ENCODE results near the gene DOK5.

- TF ChIP-seq SIN3A (conservative IDR thresholded peaks at IDR 0.05 in 1 of 2, IDR thresholded peaks at IDR 0.05 in 1 of 2; ENCODE audit: low read depth in 1 of 2, low read length in 2 of 2) (no peak), MAFK (IDR thresholded peaks at IDR 0.05; ENCODE audit: low read depth, low read length) (no peak), POLR2AphosphoS5 (IDR thresholded peaks at IDR 0.05; ENCODE audit: low read depth, low read length) (no peak), CTCF (IDR thresholded peaks at IDR 0.05; ENCODE audit: control extremely low read depth in 1 of 3, insufficient read depth in 1 of 3, low read depth in 1 of 3, low read length in 3 of 3) (no peak), ATF2 (IDR thresholded peaks at IDR 0.05; ENCODE audit: low read length) (no peak), HDAC6 (IDR thresholded peaks at IDR 0.05; ENCODE audit: low read depth, low read length) (no peak), EGR1 (IDR thresholded peaks at IDR 0.05; ENCODE audit: borderline replicate concordance, low read depth, low read length) (no peak), POLR2A (IDR thresholded peaks at IDR 0.05; ENCODE audit: control extremely low read depth in 1 of 2, low read depth in 2 of 2, low read length in 2 of 2) (no peak), TAF1 (IDR thresholded peaks at IDR 0.05; ENCODE audit: low read depth, low read length) (no peak), CTBP2 (IDR thresholded peaks at IDR 0.05; ENCODE audit: borderline replicate concordance, insufficient read depth, insufficient read length, low read length) (no peak)
Measured at GRCh38 chr20:54499111-54499510, 23.7 kb downstream of the DOK5 start.
